ENCODE data around the gene HDGFL1.

HDGFL1 gene

GRCh38 chr6:22558288-22558882, 11.0 kb upstream of the HDGFL1 start:
- Mint-ChIP-seq H3K4me1 (peaks cover 15% of the 10 kb centered on the region), H3K4me3 (no peak overlapping the region), H3K27me3 (ENCODE audit: low read depth, poor library complexity) (no peaks in the 10 kb centered on the region), H3K27ac (no peak overlapping the region), H3K9me3 (peaks cover 4% of the 10 kb centered on the region), H3K36me3 (ENCODE audit: low read depth) (no peaks in the 10 kb centered on the region)
- TF ChIP-seq CTCF (IDR thresholded peaks at IDR 0.05) = no peak
- DNase-seq = no peak

GRCh38 chr6:22568854-22569253, 512 bp upstream of the HDGFL1 start:
- no peak overlapping the region for H3K27ac Mint-ChIP-seq
- H3K4me1 Mint-ChIP-seq = no peaks in the 10 kb centered on the region
- TF ChIP-seq CTCF (IDR thresholded peaks at IDR 0.05) = no peak
- peaks cover 22% of the 10 kb centered on the region for H3K9me3 Mint-ChIP-seq
- H3K4me3 Mint-ChIP-seq = no peak overlapping the region
- H3K36me3 Mint-ChIP-seq (ENCODE audit: low read depth) = no peaks in the 10 kb centered on the region
- no peaks in the 10 kb centered on the region for H3K27me3 Mint-ChIP-seq (ENCODE audit: low read depth, poor library complexity)
- DNase-seq = no peak

GRCh38 chr6:22570185-22570551, 802 bp downstream of the HDGFL1 start:
- no peak for TF ChIP-seq CTCF (IDR thresholded peaks at IDR 0.05)
- Mint-ChIP-seq H3K27ac (no peak overlapping the region), H3K4me3 (no peak overlapping the region), H3K36me3 (ENCODE audit: low read depth) (no peaks in the 10 kb centered on the region), H3K4me1 (no peaks in the 10 kb centered on the region), H3K27me3 (ENCODE audit: low read depth, poor library complexity) (no peaks in the 10 kb centered on the region), H3K9me3 (peaks cover 22% of the 10 kb centered on the region)
- DNase-seq = no peak

GRCh38 chr6:22575190-22575589, 5.8 kb downstream of the HDGFL1 start:
- Mint-ChIP-seq H3K27me3 (ENCODE audit: low read depth, poor library complexity) (no peaks in the 10 kb centered on the region), H3K4me1 (peaks cover 15% of the 10 kb centered on the region), H3K4me3 (no peak overlapping the region), H3K9me3 (peaks cover 9% of the 10 kb centered on the region), H3K27ac (no peak overlapping the region), H3K36me3 (ENCODE audit: low read depth) (no peaks in the 10 kb centered on the region)
- DNase-seq = no peak
- no peak for TF ChIP-seq CTCF (IDR thresholded peaks at IDR 0.05)

- H3K9me3 Mint-ChIP-seq = no peaks in the 10 kb centered on the region
- no peak for DNase-seq
- TF ChIP-seq CTCF (IDR thresholded peaks at IDR 0.05) = no peak
- no peak overlapping the region for H3K4me3 Mint-ChIP-seq
- no peaks in the 10 kb centered on the region for H3K36me3 Mint-ChIP-seq (ENCODE audit: low read depth)
- no peak overlapping the region for H3K27ac Mint-ChIP-seq
- peaks cover 43% of the 10 kb centered on the region for H3K4me1 Mint-ChIP-seq
- no peaks in the 10 kb centered on the region for H3K27me3 Mint-ChIP-seq (ENCODE audit: low read depth, poor library complexity)
Observed at GRCh38 chr6:22579439-22579838, 10.1 kb downstream of the HDGFL1 start.

- no peak overlapping the region for H3K4me3 Mint-ChIP-seq
- TF ChIP-seq CTCF (IDR thresholded peaks at IDR 0.05) = no peak
- DNase-seq = no peak
- H3K4me1 Mint-ChIP-seq = peaks cover 46% of the 10 kb centered on the region
- no peaks in the 10 kb centered on the region for H3K9me3 Mint-ChIP-seq
- no peaks in the 10 kb centered on the region for H3K27me3 Mint-ChIP-seq (ENCODE audit: low read depth, poor library complexity)
- no peak overlapping the region for H3K27ac Mint-ChIP-seq
- H3K36me3 Mint-ChIP-seq (ENCODE audit: low read depth) = no peaks in the 10 kb centered on the region
Observed at GRCh38 chr6:22580337-22580736, 11.0 kb downstream of the HDGFL1 start.
